B cell (primary cell): Measurements from ENCODE around the gene RAB22A. TPM values are rescaled to one million over a fixed set of nuclear protein-coding genes. Genes with fewer than 3 reads are reported as not detected.

ENCODE experiments used
- ATAC-seq: fragments of 200-7000 bp; cut with Tn5 transposase; one replicate; pipeline ENCODE4 v1.10.0; 2021; ENCODE audit warnings: low read depth, mild to moderate bottlenecking, moderate number of reproducible peaks, moderate library complexity
- CTCF ChIA-PET: fragments of 350-600 bp; sonication (Branson Sonifier 250); formaldehyde crosslinking; loops from one replicate; lab custom pipeline; 2021; ENCODE audit warnings: antibody characterized with exemption, inconsistent platforms; lab: Charles Lee
- POLR2A ChIA-PET: fragments of 350-600 bp; sonication (Branson Sonifier 250); formaldehyde crosslinking; loops from one replicate; lab custom pipeline; 2021; ENCODE audit warnings: antibody characterized with exemption; lab: Charles Lee
- DNase-seq: peaks from one replicate; pipeline ENCODE4 v3.0.0; 2013
- H2AFZ ChIP-seq: 2 replicates; pipeline ENCODE4 v1.6.1; 2012; ENCODE audit warnings: mild to moderate bottlenecking, low read depth, low read length; ENCODE audit not compliant: insufficient read depth, poor library complexity, severe bottlenecking
- H3K27ac ChIP-seq, 2 donors: 1 replicate in 1 of 2; 2 replicates in 1 of 2; pipeline ENCODE4 v1.5.1; 2012 to 2013; ENCODE audit warnings: low read length in 2 of 2, mild to moderate bottlenecking in 2 of 2, moderate library complexity in 1 of 2
- H3K27me3 ChIP-seq, 4 experiments: fragments of 200-600 bp in 1 of 4; sonication (generic) in 1 of 4; replicated peaks in 1 of 4; 1 replicate in 2 of 4; 2 replicates in 2 of 4; pipeline versions ENCODE4 v1.6.1 to v1.7.0; 2013 to 2016; ENCODE audit warnings: low read length in 3 of 4, mild to moderate bottlenecking in 2 of 4, mixed read lengths in 1 of 4, moderate library complexity in 1 of 4; ENCODE audit not compliant: insufficient read depth in 4 of 4, control insufficient read depth in 3 of 4; ENCODE audit errors: control extremely low read depth in 1 of 4
- H3K36me3 ChIP-seq, 2 experiments: replicated peaks in 1 of 2; 1 replicate in 1 of 2; 2 replicates in 1 of 2; pipeline versions ENCODE4 v1.6.1 to v1.7.1; 2013; ENCODE audit warnings: low read length in 1 of 2; ENCODE audit not compliant: insufficient read depth in 2 of 2, control insufficient read depth in 1 of 2; ENCODE audit errors: control extremely low read depth in 1 of 2, extremely low read depth in 1 of 2
- H3K4me1 ChIP-seq, 2 donors: fragments of 200-600 bp in 1 of 2; sonication (generic) in 1 of 2; 1 replicate in 1 of 2; 2 replicates in 1 of 2; pipeline versions ENCODE4 v1.5.1 to v1.6.1; 2013 to 2017; ENCODE audit warnings: low read length in 2 of 2; ENCODE audit not compliant: control insufficient read depth in 2 of 2, insufficient read depth in 2 of 2
- H3K4me2 ChIP-seq: replicated peaks from 2 replicates; pipeline ENCODE3; 2012; ENCODE audit warnings: mild to moderate bottlenecking, low read depth, low read length; ENCODE audit not compliant: poor library complexity, severe bottlenecking
- H3K4me3 ChIP-seq, 5 experiments: fragments of 200-600 bp in 1 of 5; sonication (generic) in 1 of 5; 1 replicate in 3 of 5; 2 replicates in 2 of 5; pipeline versions ENCODE4 v1.5.1 to v1.7.0; 2011 to 2016; ENCODE audit warnings: low read length in 4 of 5, mild to moderate bottlenecking in 4 of 5, low read depth in 2 of 5, control low read depth in 1 of 5, moderate library complexity in 1 of 5; ENCODE audit not compliant: insufficient read depth in 1 of 5; ENCODE audit errors: control extremely low read depth in 1 of 5, extremely low read depth in 1 of 5
- H3K79me2 ChIP-seq: fragments of 200-600 bp; sonication (generic); one replicate; pipeline ENCODE4 v1.6.0; 2016; ENCODE audit warnings: low read length; ENCODE audit not compliant: control insufficient read depth, insufficient read depth
- H3K9ac ChIP-seq: fragments of 200-600 bp; sonication (generic); 2 replicates; pipeline ENCODE4 v1.6.1; 2017; ENCODE audit warnings: mild to moderate bottlenecking, low read length, moderate library complexity
- H3K9me3 ChIP-seq, 3 donors: one replicate each; pipeline versions ENCODE4 v1.6.1 to v1.7.1; 2013; ENCODE audit warnings: low read length in 2 of 3; ENCODE audit not compliant: control insufficient read depth in 2 of 3, insufficient read depth in 1 of 3; ENCODE audit errors: control extremely low read depth in 1 of 3
- H4K20me1 ChIP-seq: 2 replicates; pipeline ENCODE4 v1.6.0; 2012; ENCODE audit warnings: mild to moderate bottlenecking, low read length; ENCODE audit not compliant: insufficient read depth, control insufficient read depth, poor library complexity, severe bottlenecking
- H3K27ac Mint-ChIP-seq: one replicate; pipeline ENCODE4 v1.8.0; 2021; ENCODE audit warnings: mixed read lengths
- H3K27me3 Mint-ChIP-seq: one replicate; pipeline ENCODE4 v1.8.0; 2021; ENCODE audit warnings: mixed read lengths
- H3K4me1 Mint-ChIP-seq: one replicate; pipeline ENCODE4 v1.8.0; 2021; ENCODE audit warnings: mixed read lengths
- H3K4me3 Mint-ChIP-seq: one replicate; pipeline ENCODE4 v1.8.0; 2021; ENCODE audit warnings: mixed read lengths
- H3K9me3 Mint-ChIP-seq: one replicate; pipeline ENCODE4 v1.8.0; 2022; ENCODE audit warnings: mixed read lengths; ENCODE audit not compliant: insufficient read depth
- CTCF ChIP-seq: fragments of 200-600 bp; IDR thresholded peaks from one replicate; pipeline ENCODE4 v1.8.0; 2022; ENCODE audit warnings: antibody characterized with exemption, mild to moderate bottlenecking
- EZH2 ChIP-seq: IDR thresholded peaks from 2 replicates; pipeline ENCODE4 v1.6.1; 2012; ENCODE audit warnings: borderline replicate concordance, low read depth, mild to moderate bottlenecking, moderate library complexity, low read length; ENCODE audit not compliant: insufficient read depth, poor library complexity, severe bottlenecking
- WGBS: methylation state at CpG from one replicate; pipeline ENCODE4 v1.1.5; 2013; ENCODE audit warnings: missing lambda C conversion rate; ENCODE audit not compliant: insufficient coverage; 5-methylcytosine and 5-hydroxymethylcytosine counted together
- intact Hi-C: fragments of 100-400 bp; cut with micrococcal nuclease; formaldehyde crosslinking; loops from one replicate; pipeline ENCODE4 v1.10.0; 2022
- polyA plus RNA-seq: library from polyadenylated mRNA; depleted of rRNA; stranded (reverse); fragments of >200 nt; gene quantifications from 2 replicates; pipeline ENCODE4 v1.2.3, GENCODE V29; 2012
- total RNA-seq, 2 donors: library from RNA; stranded (reverse); fragments of 120-200 nt in 1 of 2; gene quantifications; 1 replicate in 1 of 2; 2 replicates in 1 of 2; pipeline versions ENCODE4 v1.2.3 to v1.2.4, GENCODE V29; 2013 to 2022

The RAB22A gene
- total and polyA plus RNA-seq, 2 donors (not counting 1 experiment from before 2014, with no cell fraction given) = 7.5 to 21.1 TPM

GRCh38 chr20:58389324-58389967 lies 79.9 kb downstream of the RAB22A start:
- peaks cover 53% of the 10 kb centered on the region for H3K79me2 ChIP-seq
- intact Hi-C loops = loop anchor here (1.0 to 5.0 kb wide), 3 partner anchors 83 to 261 kb away; no protein-coding TSS in a partner anchor
- no peaks in the 10 kb centered on the region for H3K27me3 Mint-ChIP-seq
- H3K9me3 Mint-ChIP-seq = no peaks in the 10 kb centered on the region
- H3K9ac ChIP-seq = peak overlapping the region; percentile 86
- no peak for TF ChIP-seq CTCF
- no peak for TF ChIP-seq EZH2
- peaks cover 0 to 6% of the 10 kb centered on the region in 2 experiments for H3K36me3 ChIP-seq
- H3K27ac Mint-ChIP-seq = peak overlapping the region; percentile 94
- DNase-seq = no peak
- under 1% methylated on average over 54 of the region's 56 CpGs for WGBS
- H3K27ac ChIP-seq = peak overlapping the region; percentile 97 to 99
- ATAC-seq = peak; percentile 13
- peaks cover 18 to 21% of the 10 kb centered on the region in 2 donors for H3K4me1 ChIP-seq
- peak overlapping the region; percentile 48 to 86 (median 75) for H3K4me3 ChIP-seq
- peak overlapping the region; percentile 77 for H2AFZ ChIP-seq
- H3K4me1 Mint-ChIP-seq = peaks cover 40% of the 10 kb centered on the region
- peaks cover 0 to 3% (median 0%) of the 10 kb centered on the region in 4 experiments for H3K27me3 ChIP-seq
- ChIA-PET CTCF (interaction anchor here (0.7 to 1.4 kb wide), 8 partner anchors 18 to 1043 kb away, joined by 3 to 6 read pairs (median 4); partner anchors contain the start of gene STX16), POLR2A (interaction anchor here (0.5 to 1.1 kb wide), 8 partner anchors 16 to 991 kb away, joined by 3 to 11 read pairs (median 5); partner anchors contain the start of gene STX16)
- H3K9me3 ChIP-seq = no peaks in the 10 kb centered on the region
- peak overlapping the region; percentile 84 for H3K4me2 ChIP-seq
- H3K4me3 Mint-ChIP-seq = peak overlapping the region; percentile 95
- peaks cover 30% of the 10 kb centered on the region for H4K20me1 ChIP-seq
